Tibial artery (tissue), 4 donors: ENCODE data around the gene CYP2U1.

ENCODE experiments used
- DNase-seq, 2 donors: peaks; one replicate each; pipeline ENCODE4 v3.0.0-alpha.2; 2019
- H3K27ac ChIP-seq, 2 donors: fragments of 200-600 bp; sonication (generic) in 1 of 2; 1 replicate in 1 of 2; 2 replicates in 1 of 2; pipeline ENCODE4 v1.5.1; 2018 to 2019; ENCODE audit warnings: mild to moderate bottlenecking in 1 of 2
- H3K27me3 ChIP-seq, 2 donors: fragments of 200-600 bp; sonication (generic) in 1 of 2; one replicate each; pipeline versions ENCODE4 v1.5.1 to v1.6.0; 2016 to 2019
- H3K36me3 ChIP-seq, 3 donors: fragments of 200-600 bp; sonication (generic) in 2 of 3; one replicate each; pipeline ENCODE4 v1.5.1; 2016 to 2019; ENCODE audit warnings: mild to moderate bottlenecking in 2 of 3
- H3K4me1 ChIP-seq, 4 donors: fragments of 200-600 bp; sonication (generic) in 2 of 4; 1 replicate in 3 of 4; 2 replicates in 1 of 4; pipeline ENCODE4 v1.5.1; 2016 to 2019
- H3K4me3 ChIP-seq, 2 donors: fragments of 200-600 bp; sonication (generic) in 1 of 2; 1 replicate in 1 of 2; 2 replicates in 1 of 2; pipeline ENCODE4 v1.5.1; 2018 to 2019; ENCODE audit warnings: mild to moderate bottlenecking in 2 of 2
- H3K9me3 ChIP-seq, 3 donors: fragments of 200-600 bp; sonication (generic) in 1 of 3; one replicate each; pipeline ENCODE4 v1.5.1; 2016 to 2019
- intact Hi-C: fragments of 100-400 bp; cut with DNase I; formaldehyde crosslinking; loops from one replicate; pipeline ENCODE4 v1.15.0; 2023; ENCODE audit warnings: low total_unique reads
- TF ChIP-seq, protein P1 (sequence below), 2 experiments: fragments of 200-600 bp in 1 of 2; fragments of 450-650 bp in 1 of 2; IDR thresholded peaks; one replicate each; pipeline ENCODE4 v1.5.1; 2017 to 2019; ENCODE audit warnings: antibody characterized with exemption in 2 of 2, mild to moderate bottlenecking in 1 of 2, moderate library complexity in 1 of 2

Gene CYP2U1

DNA sequence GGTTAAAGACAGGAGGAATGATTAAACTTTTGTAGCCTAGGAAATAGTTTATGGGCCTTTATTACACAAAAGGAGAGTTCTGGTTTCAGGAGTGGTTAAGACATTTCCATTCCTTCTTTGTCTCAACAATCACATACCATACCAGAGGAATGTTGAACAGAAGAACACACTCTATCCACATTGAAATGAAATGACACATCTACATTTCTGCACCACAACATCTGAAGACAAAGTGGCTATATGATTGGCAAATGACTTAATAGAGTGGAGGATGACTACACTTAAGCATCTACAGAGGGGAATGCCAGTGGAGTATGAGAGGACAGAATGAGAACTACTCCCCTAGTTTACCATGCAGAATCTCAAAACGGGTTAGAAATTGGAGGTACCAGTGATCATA is 8.0 kb downstream of the CYP2U1 start:
- no peak for DNase-seq
- Histone ChIP-seq H3K4me1 (peaks cover 0 to 6% (median under 1%) of the 10 kb centered on the region in 4 donors), H3K36me3 (peaks cover 0 to 12% (median 5%) of the 10 kb centered on the region in 3 donors), H3K9me3 (no peaks in the 10 kb centered on the region), H3K4me3 (no peak overlapping the region), H3K27me3 (no peaks in the 10 kb centered on the region), H3K27ac (no peak overlapping the region)
- intact Hi-C loops, result loop anchor here (10.0 kb wide), 3 partner anchors 45 to 115 kb away; partner anchors contain the start of genes HADH and SGMS2
- TF ChIP-seq, protein P1, sequence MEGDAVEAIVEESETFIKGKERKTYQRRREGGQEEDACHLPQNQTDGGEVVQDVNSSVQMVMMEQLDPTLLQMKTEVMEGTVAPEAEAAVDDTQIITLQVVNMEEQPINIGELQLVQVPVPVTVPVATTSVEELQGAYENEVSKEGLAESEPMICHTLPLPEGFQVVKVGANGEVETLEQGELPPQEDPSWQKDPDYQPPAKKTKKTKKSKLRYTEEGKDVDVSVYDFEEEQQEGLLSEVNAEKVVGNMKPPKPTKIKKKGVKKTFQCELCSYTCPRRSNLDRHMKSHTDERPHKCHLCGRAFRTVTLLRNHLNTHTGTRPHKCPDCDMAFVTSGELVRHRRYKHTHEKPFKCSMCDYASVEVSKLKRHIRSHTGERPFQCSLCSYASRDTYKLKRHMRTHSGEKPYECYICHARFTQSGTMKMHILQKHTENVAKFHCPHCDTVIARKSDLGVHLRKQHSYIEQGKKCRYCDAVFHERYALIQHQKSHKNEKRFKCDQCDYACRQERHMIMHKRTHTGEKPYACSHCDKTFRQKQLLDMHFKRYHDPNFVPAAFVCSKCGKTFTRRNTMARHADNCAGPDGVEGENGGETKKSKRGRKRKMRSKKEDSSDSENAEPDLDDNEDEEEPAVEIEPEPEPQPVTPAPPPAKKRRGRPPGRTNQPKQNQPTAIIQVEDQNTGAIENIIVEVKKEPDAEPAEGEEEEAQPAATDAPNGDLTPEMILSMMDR (IDR thresholded peaks at IDR 0.05), result no peak

DNA sequence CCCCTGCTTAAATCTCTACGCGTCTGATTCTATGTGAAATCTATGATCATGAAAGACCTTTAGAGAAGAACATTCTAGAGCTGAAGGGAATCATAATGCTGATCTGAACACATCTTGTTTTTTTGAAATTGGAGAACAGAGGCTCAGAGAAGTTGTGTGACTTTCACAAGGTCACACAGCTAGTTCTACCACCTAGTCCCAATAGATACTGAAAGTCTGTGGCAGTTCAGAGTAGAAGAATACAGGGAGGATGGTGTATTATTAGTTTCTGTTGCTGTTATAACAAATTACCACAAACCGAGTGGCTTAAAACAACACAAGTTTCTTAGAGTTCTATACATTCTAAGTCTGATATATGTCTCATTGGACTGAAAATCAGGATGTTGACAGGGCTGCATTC is 14.5 kb downstream of the CYP2U1 start:
- H3K4me1 ChIP-seq, result no peaks in the 10 kb centered on the region
- no peak for DNase-seq
- no peaks in the 10 kb centered on the region for H3K27me3 ChIP-seq
- no peak overlapping the region for H3K27ac ChIP-seq
- TF ChIP-seq, protein P1 (IDR thresholded peaks at IDR 0.05), result no peak
- no peak overlapping the region for H3K4me3 ChIP-seq
- peaks cover 39 to 59% (median 48%) of the 10 kb centered on the region in 3 donors for H3K36me3 ChIP-seq
- H3K9me3 ChIP-seq, result no peaks in the 10 kb centered on the region
- intact Hi-C loops, result no loop called here

DNA sequence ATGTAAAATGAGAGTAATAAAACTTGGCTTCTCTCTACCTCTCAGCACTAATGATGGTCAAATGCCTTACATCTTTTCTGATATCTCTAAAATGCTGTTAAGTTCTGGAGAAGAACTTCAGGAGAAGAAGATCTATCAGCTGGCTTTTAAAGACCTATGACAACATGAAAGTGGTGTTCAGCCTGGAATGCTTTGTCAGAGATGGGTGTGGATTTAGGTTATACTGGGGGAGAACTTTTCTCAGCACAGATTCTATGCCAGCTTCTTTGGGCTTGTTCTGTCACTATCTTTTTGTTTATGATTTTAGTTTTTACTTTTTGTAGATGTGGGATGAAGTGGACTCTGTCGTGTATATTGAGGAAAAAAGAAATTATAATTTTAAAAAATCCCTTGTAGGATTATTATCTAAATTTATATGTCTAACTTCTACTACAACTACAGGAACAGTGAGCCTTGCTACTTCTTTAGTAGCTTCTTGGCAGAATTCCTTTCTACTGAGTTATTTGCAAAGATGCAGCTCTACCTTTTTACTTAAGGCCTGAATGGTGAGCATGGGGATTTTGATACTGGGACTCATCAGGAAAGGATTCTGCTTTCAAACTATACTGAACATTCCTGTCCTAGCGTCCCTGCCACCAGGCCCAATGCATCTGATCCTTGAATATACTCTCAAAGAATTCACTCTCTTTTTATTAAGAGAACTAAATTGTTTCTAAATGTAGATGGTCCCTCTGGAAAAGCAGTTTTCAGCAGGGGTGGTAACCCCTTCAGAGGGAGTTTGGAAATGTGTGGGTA is 19.6 kb downstream of the CYP2U1 start:
- no peaks in the 10 kb centered on the region for H3K9me3 ChIP-seq
- intact Hi-C loops, result no loop called here
- peaks cover 34 to 65% (median 52%) of the 10 kb centered on the region in 3 donors for H3K36me3 ChIP-seq

DNA sequence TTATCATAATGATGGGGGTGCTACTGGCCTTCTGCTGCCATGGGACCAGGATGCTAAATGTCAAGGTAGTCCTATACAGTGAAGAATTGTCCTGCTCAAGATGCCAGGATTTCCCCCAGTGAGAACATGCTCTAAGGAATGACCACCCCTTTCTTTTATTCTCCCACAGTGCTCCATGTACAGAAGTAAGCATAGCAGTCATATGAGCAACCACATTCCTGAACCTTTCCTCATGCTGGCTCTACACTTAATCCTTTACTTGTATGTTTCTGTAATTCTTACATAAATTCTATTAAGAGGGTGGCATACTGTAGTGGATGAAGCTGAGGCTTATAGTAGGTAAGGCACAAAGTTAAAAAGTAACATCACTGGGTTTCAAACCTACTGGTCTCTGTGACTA is 20.2 kb downstream of the CYP2U1 start:
- Histone ChIP-seq H3K27me3 (no peaks in the 10 kb centered on the region), H3K27ac (no peak overlapping the region), H3K9me3 (peaks cover 0 to 2% (median 1%) of the 10 kb centered on the region in 3 donors), H3K4me1 (no peaks in the 10 kb centered on the region), H3K36me3 (peaks cover 32 to 59% (median 47%) of the 10 kb centered on the region in 3 donors), H3K4me3 (no peak overlapping the region)
- no peak for DNase-seq
- TF ChIP-seq, protein P1 (IDR thresholded peaks at IDR 0.05), result no peak
- intact Hi-C loops, result no loop called here

More for the DNA sequence above, 19.6 kb downstream of the CYP2U1 start:
- no peak for DNase-seq
- no peak overlapping the region for H3K4me3 ChIP-seq
- H3K27ac ChIP-seq, result no peak overlapping the region
- no peaks in the 10 kb centered on the region for H3K27me3 ChIP-seq
- TF ChIP-seq, protein P1 (IDR thresholded peaks at IDR 0.05), result no peak
- H3K4me1 ChIP-seq, result no peaks in the 10 kb centered on the region

DNA sequence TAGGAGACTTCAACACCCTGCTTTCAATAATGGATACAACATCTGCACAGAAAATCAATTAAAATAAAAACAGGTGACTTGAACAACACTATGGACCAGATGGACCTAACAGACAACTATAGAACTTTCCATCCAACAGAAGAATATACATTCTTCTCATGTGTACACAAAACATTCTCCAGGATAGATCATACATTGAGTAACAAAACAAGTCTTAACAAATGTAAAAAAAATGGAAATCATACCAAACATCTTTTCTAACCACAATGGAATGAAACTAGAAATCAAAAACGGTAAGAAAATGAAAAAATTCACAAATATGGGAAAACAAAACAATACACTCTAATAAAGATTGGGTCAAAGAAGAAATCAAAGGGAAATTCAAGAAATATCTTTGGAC is 24.7 kb downstream of the CYP2U1 start:
- intact Hi-C loops, result no loop called here
- Histone ChIP-seq H3K9me3 (peaks cover 0 to 11% (median 10%) of the 10 kb centered on the region in 3 donors), H3K27ac (no peak overlapping the region), H3K36me3 (peaks cover 12 to 16% (median 16%) of the 10 kb centered on the region in 3 donors), H3K4me3 (no peak overlapping the region), H3K4me1 (no peaks in the 10 kb centered on the region), H3K27me3 (no peaks in the 10 kb centered on the region)
- TF ChIP-seq, protein P1 (IDR thresholded peaks at IDR 0.05), result no peak
- DNase-seq, result no peak
